GM19372 (cell line): ENCODE data around the gene BTD.

Experiments used
- ATAC-seq: cut with Tn5 transposase; IDR thresholded peaks from one replicate; pipeline ENCODE4 v1.9.1; 2021; ENCODE audit warnings: mild to moderate bottlenecking, low read depth, moderate library complexity; ENCODE audit not compliant: unreplicated experiment

The BTD gene

DNA sequence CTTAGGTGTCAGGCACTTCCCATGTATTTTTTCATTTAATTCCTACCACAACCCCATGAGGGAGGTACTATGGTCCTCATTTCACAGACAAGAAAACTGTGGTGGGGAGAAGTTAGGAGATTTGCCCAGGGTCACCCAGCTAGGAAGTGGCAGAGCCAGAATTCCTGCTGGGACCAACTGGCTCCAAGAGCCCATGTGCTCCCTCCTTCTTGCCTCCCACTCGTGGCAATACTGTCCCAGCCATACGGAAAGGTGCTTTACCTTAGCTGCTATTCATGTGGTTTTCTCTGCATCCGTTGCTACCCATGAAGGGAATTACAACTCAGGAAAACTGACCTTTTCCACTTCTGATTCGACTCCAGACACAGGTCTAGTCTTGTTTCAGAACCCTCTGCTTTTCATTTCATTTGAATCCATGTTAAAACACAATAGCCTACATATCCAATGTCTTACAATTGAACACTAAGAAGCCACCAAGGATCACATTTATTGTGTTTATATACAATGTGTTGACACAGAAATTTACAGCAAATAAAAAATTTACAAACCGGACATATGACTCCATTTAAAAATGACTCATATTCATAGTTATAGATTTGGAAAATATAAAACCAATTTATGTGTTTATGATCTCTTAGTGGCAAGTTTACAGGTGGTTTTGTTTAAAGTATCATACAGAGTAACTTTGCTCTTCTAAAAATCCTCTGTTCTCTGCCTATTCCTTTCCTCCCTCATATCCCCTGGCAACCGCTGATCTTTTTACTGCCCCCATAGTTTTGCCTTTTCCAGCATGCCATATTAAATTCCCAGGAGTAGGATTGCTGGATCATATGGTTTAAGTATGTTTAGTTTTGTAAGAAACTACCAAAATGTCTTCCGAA is 58.8 kb downstream of the BTD start:
- ATAC-seq: no peak

DNA sequence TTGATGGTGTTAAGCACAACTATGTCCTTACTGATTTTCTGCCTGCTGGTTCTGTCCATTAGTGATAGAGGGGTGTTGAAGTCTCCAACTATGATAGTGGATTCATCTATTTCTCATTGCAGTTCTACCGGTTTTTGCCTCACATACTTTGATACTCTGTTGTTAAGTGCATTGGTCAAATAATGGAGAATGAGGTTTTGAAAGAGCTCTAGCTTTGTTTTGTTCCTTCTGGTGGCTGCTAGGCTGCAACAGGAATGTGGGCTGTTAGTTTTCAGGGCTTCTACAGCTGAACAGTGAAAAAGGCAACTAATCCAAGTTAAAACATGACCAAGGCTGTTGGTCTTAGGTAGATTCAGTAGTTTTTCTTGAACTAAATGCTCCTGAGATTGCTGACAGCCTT is 62.6 kb downstream of the BTD start:
- ATAC-seq: no peak

DNA sequence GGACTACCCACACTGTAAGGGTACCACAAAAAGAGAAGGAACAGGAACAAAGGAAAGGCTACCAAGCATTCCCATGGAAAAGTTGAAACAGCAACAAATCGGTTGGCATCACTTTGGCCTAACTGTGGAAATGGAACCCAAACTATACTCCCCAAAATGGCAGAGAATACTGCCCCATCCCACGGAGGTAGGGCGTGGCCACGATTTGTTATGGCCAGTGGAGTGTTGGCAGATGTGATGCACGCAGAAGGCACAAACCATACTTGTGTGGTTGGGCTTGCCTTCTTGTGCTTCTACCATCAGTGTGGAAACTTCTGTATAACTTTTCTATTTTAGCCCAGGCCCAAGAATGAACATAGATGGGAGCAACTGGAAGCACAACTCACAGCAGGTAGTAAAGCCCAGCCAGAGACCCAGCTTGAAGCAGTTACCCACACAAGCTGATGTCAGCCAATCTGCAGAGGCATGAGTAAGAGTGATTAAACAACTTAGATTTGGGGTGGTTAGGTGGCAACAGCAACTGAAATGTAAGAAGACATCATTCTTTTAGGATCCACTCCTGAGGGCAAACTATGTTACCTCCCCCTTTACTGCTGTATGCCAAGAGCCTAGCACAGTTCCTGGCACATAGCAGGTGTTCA is 64.1 kb downstream of the BTD start:
- ATAC-seq: no peak

DNA sequence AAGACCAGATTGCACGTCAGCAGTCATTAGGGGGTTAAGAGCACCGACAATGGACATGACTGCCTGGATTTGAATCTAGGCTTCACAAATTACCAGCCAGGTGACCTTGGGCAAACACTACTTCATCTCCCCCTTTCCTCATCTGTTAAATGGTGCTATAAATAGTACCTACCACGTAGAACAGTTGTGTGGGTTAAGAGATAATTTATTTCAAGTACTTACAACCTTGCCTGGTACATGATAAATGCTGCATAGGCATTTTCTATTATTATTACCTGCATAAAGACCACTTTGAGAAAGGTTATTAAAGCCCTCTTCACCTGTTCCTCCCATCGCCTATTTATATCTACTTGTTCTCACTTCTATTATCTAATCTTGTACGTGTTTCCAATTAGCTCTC is 64.7 kb downstream of the BTD start:
- ATAC-seq: no peak

DNA sequence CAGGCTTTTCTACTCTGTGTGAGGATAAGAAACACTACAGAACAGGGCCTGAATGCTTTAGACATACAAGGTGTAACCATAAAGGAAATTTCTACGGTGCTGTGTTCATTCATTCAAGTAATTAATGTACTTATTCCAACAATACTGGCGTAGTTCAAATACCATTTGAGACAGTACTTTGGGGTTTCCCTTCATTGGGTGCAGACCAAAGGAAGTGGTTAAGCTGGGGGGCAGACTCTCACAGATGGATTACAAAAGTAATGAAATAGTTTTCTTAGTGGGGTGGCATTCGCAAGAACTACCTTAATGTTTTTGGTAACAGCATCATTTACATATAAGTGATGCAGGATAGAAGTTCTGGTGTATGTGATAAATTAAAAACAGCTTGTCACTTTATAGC is 65.9 kb downstream of the BTD start:
- ATAC-seq: no peak

DNA sequence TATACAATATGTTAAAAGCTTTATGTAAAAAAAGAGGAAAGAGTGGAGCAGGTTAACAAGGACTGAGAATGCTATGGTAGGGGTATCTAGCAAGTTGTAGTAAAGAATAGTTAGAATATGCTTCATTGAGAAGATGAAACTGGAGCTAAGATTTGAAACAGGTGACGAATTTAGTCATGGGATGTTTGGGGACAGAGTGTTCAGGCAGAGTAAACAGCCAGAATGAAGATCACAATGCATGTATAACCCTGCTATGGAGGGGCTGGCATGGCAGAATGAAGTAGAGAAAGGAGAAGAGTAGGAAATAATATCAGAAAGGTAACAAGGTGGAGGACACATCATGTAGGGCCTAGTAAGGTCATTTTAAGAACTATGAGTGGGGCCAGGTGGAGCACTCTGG is 72.0 kb downstream of the BTD start:
- no peak for ATAC-seq

DNA sequence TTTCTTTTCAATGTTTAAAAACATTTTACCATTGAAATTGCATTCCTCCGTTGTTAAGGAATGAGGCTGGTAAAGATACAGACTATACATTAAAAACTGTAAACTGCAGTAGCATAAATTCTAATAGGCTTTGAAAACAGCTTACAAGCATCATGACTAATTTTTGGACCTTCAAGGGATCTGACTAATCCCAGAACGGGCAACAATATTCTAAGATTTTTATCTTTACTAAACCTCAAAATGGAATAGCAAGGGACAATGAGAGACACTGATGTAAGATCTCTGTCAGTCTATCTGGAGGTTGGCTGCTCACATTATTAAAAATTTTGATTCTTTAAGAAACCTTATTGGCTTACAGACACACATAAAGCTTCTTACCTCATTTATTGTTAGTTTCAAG is 74.7 kb downstream of the BTD start:
- ATAC-seq: no peak

DNA sequence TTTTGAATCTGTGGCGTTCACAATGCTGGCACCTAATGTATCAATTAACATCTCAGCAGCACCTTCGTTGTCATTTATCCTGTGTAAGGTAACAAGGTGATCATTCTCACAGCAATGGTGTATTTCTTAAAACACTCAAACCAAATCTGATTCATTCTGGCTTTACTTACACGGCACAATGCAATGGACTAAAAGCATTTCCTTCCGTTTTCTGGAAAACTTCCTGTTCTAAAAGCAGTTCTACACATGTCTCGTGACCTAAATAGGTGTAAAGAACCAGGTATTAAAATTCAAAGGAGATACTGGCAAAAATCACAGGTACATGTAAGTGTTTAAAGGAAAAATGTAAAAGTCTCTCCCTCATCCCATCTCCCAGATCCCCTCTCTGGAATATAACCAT is 77.8 kb downstream of the BTD start:
- no peak for ATAC-seq

DNA sequence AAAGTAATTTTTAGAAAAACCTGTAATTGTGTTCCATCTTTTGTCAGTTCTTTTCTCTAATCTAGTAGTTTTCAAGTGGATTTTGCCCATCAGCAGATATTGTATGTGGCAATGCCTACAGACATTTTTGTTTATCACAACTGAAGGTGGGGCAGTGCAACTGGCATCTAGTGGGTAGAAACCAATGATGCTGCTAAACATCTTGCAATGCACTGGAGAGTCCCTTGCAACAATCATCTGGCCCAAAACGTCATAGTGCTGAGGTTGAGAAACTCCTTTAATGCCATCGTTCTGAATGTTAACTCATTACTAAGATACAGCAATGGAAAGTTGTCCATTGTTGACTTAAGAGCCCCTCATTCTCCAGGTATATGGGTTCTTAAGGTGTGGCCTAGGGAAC is 80.1 kb downstream of the BTD start:
- no peak for ATAC-seq

DNA sequence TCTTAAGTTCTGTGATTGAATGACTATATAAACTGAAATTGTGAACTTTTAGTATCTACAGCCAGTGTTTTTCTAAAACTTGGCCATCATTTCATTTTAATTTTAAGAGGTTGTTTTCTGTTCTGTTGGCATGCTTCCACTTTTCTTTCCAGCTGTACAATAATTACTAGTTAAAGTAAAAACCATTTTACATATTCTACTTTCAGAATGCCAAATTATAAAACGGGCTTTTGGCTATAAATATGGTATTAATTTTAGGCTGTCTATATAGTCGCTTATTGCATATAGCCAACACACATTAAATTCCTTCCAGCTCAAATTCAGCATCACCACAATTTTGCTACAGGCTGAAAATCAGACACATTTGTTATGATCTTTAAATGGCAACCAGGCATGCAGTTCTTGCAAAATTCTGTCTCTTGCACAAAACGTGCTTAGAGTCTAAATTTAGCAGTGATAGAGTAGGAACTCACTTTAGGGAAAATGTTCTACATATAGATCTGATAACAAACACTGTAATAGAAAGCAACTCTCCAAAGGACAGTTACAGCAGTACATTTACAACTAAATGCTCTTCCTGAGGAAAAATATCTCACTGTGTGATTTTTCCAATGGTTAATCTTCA is 81.1 kb downstream of the BTD start:
- ATAC-seq: no peak

DNA sequence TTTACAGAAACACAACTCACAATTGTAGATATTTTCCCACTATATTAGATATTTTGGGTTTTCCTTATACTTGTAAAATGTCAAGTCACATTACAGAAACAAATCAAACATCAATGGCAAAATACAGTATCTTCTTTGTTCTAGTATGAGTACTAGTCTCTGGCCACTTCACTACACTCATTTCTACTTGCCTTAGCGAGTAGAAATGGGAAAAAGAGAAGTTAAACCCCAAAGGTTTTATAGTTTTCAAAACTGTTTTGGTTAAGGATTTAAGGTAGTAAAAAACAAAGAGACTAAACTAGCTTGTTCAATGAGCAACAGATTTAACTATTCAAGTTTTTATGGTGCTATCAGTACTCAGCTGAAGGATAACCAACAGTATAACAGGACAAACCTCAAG is 81.7 kb downstream of the BTD start:
- no peak for ATAC-seq

DNA sequence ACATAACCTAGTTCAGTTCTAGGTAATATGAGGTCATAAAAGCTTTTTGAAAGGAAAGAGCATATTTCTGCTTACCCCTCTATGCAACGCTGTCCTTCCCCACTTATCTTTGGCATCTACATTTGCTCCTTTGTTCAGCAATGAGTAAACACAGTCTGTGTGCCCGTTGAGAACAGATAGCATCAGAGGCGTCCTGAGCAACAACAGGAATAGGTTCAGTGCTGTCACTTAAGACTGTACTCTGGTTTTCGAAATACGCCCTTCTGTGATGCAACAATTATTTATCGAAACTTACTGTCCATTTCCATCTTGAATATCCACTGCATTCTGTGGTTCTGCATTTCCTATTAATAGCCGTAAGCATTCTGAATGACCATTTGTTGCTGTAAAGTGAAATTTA is 84.4 kb downstream of the BTD start:
- ATAC-seq: no peak

DNA sequence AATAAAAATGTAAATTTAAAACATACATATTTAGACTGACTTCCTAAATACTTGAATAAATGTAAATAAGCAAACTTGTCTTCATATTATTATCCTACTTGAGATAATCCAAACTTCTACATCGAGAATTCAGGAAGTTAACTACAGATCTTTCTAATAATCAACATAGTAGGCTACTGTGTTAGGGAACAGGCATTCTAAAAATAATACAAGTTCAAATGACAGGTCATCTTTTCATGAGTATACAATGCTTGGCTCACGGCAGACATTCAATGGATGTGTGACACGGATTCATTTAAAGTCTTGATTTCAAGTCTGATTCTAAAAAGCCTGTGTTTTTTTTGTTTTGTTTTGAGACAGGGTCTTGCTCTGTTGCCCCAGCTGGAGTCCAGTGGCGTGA is 88.7 kb downstream of the BTD start:
- ATAC-seq: no peak

DNA sequence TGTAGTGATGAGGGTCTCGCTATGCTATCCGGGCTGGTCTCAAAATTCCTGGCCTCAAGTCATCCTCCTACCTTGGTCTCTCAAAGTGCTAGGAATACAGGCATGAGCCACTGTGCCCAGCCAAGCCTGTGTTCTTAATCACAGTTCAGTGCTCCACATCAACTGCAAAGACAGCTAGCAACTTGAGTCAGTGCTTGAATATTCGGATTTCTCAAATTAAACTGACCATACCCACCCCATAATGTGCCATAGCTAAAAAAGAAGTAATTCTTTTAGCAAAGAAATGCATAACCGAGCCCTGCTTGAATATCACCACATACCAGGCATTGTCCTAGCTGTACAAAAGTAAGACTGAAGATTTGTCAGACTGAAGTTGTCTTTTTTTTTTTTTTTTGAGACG is 89.2 kb downstream of the BTD start:
- ATAC-seq: no peak

DNA sequence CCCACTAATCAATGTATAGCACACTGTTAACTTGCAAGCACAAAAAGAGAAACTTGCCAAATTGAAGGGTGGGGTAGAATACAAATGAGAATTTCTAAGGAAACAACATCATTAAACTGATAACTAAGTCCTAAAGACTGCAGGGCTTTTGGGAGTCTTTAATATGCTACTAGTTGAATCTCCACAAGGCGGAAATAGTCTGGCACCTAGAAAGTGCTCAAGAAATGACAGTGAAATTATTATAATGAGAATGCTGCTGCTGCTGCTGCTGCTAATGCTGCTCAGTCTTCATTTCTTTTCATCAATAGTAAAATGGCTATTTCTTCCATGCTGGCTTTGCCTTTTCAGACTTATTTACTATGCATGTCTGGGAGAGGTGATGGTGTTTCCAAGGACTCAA is 91.8 kb downstream of the BTD start:
- ATAC-seq: no peak

DNA sequence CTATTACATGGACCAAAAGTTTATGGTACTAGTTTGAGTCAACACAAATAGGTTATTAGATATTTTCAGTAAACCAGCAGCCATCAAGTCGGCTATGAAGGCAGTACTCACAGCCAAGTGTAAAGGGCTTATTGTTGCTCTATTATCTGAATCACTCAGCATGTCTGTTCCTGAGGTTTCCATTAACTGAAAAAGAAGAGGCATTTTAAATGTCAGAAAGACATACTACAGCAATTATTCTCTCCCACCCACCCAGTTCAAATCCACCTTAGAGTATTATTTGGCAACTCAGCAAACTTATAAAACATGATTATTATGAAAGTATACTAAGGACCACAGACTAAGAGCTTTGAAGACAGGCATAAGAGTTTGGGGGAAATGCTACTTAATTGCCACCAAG is 93.1 kb downstream of the BTD start:
- ATAC-seq: no peak
